Keratinocyte (primary cell): Measurements from ENCODE around the gene EFNB3. TPM values are rescaled to one million over a fixed set of nuclear protein-coding genes. Genes with fewer than 3 reads are reported as not detected.
A peak's percentile ranks its signal among the peaks of the same experiment; 100 is the strongest.

ENCODE experiments used
- DNase-seq: peaks from one replicate; pipeline ENCODE4 v3.0.0-alpha.2; 2011; ENCODE audit warnings: low read depth, missing footprints, low spot score
- FAIRE-seq: peaks from 2 replicates; lab custom pipeline; 2011; peaks lifted over from hg19 to GRCh38; lab: Jason Lieb, UNC
- H2AFZ ChIP-seq: 2 replicates; pipeline ENCODE4 v1.6.0; 2012; ENCODE audit warnings: low read length, control low read depth, inconsistent platforms; ENCODE audit not compliant: control insufficient read depth
- H3K27ac ChIP-seq: 2 replicates; pipeline ENCODE4 v1.5.1; 2011; ENCODE audit warnings: low read length; ENCODE audit not compliant: control insufficient read depth, insufficient read depth
- H3K27me3 ChIP-seq: 3 replicates; pipeline ENCODE4 v1.6.0; 2011; ENCODE audit warnings: low read length; ENCODE audit not compliant: control insufficient read depth, insufficient read depth; ENCODE audit errors: extremely low read depth
- H3K36me3 ChIP-seq, 2 experiments: 2 replicates in 1 of 2; 3 replicates in 1 of 2; pipeline ENCODE4 v1.5.1; 2011; ENCODE audit warnings: low read length in 2 of 2, mild to moderate bottlenecking in 1 of 2; ENCODE audit not compliant: control insufficient read depth in 2 of 2, insufficient read depth in 2 of 2; ENCODE audit errors: extremely low read depth in 1 of 2
- H3K4me1 ChIP-seq: 3 replicates; pipeline ENCODE4 v1.5.1; 2011; ENCODE audit warnings: low read length; ENCODE audit not compliant: control insufficient read depth, insufficient read depth; ENCODE audit errors: extremely low read depth
- H3K4me2 ChIP-seq: 3 replicates; pipeline ENCODE4 v1.6.0; 2011; ENCODE audit warnings: low read depth, low read length; ENCODE audit not compliant: control insufficient read depth, insufficient read depth; ENCODE audit errors: extremely low read depth
- H3K4me3 ChIP-seq, 3 experiments: fragments of 200-600 bp in 1 of 3; sonication (generic) in 1 of 3; 2 replicates in 2 of 3; 3 replicates in 1 of 3; pipeline ENCODE4 v1.5.1; 2011 to 2016; ENCODE audit warnings: low read length in 3 of 3, mild to moderate bottlenecking in 3 of 3, control low read depth in 2 of 3, inconsistent platforms in 1 of 3, low read depth in 1 of 3, mixed read lengths in 1 of 3, mixed run types in 1 of 3, moderate library complexity in 1 of 3; ENCODE audit not compliant: control insufficient read depth in 2 of 3, insufficient read depth in 2 of 3; ENCODE audit errors: extremely low read depth in 1 of 3
- H3K79me2 ChIP-seq: 2 replicates; pipeline ENCODE4 v1.6.0; 2012; ENCODE audit warnings: low read length; ENCODE audit not compliant: control insufficient read depth, insufficient read depth
- H3K9ac ChIP-seq: 3 replicates; pipeline ENCODE4 v1.6.0; 2011; ENCODE audit warnings: low read length; ENCODE audit not compliant: control insufficient read depth, insufficient read depth; ENCODE audit errors: extremely low read depth
- H3K9me1 ChIP-seq: 3 replicates; pipeline ENCODE4 v1.6.0; 2011; ENCODE audit warnings: low read length; ENCODE audit not compliant: control insufficient read depth, insufficient read depth; ENCODE audit errors: extremely low read depth
- H3K9me3 ChIP-seq: 2 replicates; pipeline ENCODE4 v1.5.1; 2012; ENCODE audit warnings: low read depth, low read length; ENCODE audit not compliant: control insufficient read depth
- H4K20me1 ChIP-seq: 3 replicates; pipeline ENCODE4 v1.6.0; 2011; ENCODE audit warnings: low read length; ENCODE audit not compliant: control insufficient read depth, insufficient read depth; ENCODE audit errors: extremely low read depth
- CTCF ChIP-seq, 3 experiments: IDR thresholded peaks in 1 of 3; conservative IDR thresholded peaks in 1 of 3; optimal IDR thresholded peaks in 1 of 3; 2 replicates in 2 of 3; 3 replicates in 1 of 3; pipeline versions ENCODE3 to v1.5.1; 2011; ENCODE audit warnings: low read length in 3 of 3, mild to moderate bottlenecking in 3 of 3, moderate library complexity in 2 of 3, control low read depth in 1 of 3, inconsistent platforms in 1 of 3; ENCODE audit not compliant: insufficient read depth in 2 of 3; ENCODE audit errors: extremely low read depth in 1 of 3
- EZH2 ChIP-seq: IDR thresholded peaks from one replicate; pipeline ENCODE4 v1.6.1; 2012; ENCODE audit warnings: inconsistent platforms, mild to moderate bottlenecking, low read length, moderate library complexity
- dilution Hi-C: fragments of 300-500 bp; cut with MboI; formaldehyde crosslinking; loops from one replicate; pipeline ENCODE4 v1.7.0; 2020; ENCODE audit warnings: low sequenced_read_pairs; ENCODE audit not compliant: extremely low pct_ligation_motif_present
- polyA plus RNA-seq, 5 experiments: library from polyadenylated mRNA; depleted of rRNA in 3 of 5; stranded (reverse) in 3 of 5; stranded (forward) in 1 of 5; unstranded in 1 of 5; fragments of >200 nt; gene quantifications; 1 replicate in 1 of 5; 2 replicates in 3 of 5; 3 replicates in 1 of 5; pipeline versions ENCODE4 v1.2.1 to v1.2.3, GENCODE V29; 2011 to 2012; ENCODE audit warnings: missing spikeins in 2 of 5, low read depth in 1 of 5, low replicate concordance in 1 of 5

The EFNB3 gene
- polyA plus RNA-seq, 1 donor (not counting 4 experiments of a cell fraction or from before 2014, with no cell fraction given) = 4.1 TPM

GRCh38 chr17:7677388-7678067 lies 27.5 kb upstream of the EFNB3 start:
- FAIRE-seq = no peak
- dilution Hi-C loops = no loop called here

GRCh38 chr17:7684851-7685532 lies 20.0 kb upstream of the EFNB3 start:
- dilution Hi-C loops = no loop called here
- H3K9me3 ChIP-seq = no peaks in the 10 kb centered on the region
- H3K9ac ChIP-seq = peak overlapping the region; percentile 100
- peaks cover 0 to under 1% of the 10 kb centered on the region in 2 experiments for H3K36me3 ChIP-seq
- no peaks in the 10 kb centered on the region for H3K27me3 ChIP-seq
- H3K4me3 ChIP-seq = peak overlapping the region; percentile 73 to 100 (median 98)
- H2AFZ ChIP-seq = peak overlapping the region; percentile 33
- peak overlapping the region; percentile 97 for H3K27ac ChIP-seq
- peaks cover 54% of the 10 kb centered on the region for H3K79me2 ChIP-seq
- peaks cover 2% of the 10 kb centered on the region for H3K9me1 ChIP-seq
- H4K20me1 ChIP-seq = no peaks in the 10 kb centered on the region
- no peak for FAIRE-seq
- H3K4me1 ChIP-seq = peaks cover 18% of the 10 kb centered on the region
- DNase-seq = no peak
- H3K4me2 ChIP-seq = peak overlapping the region; percentile 99
- TF ChIP-seq EZH2 (no peak), CTCF (optimal IDR thresholded peaks at IDR 0.05 in 1 of 3, IDR thresholded peaks at IDR 0.05 in 1 of 3, conservative IDR thresholded peaks at IDR 0.05 in 1 of 3; ENCODE audit: extremely low read depth in 1 of 3, insufficient read depth in 2 of 3, low read length in 3 of 3) (no peak)

More at GRCh38 chr17:7677388-7678067, 27.5 kb upstream of the EFNB3 start:
- peaks cover 7% of the 10 kb centered on the region for H3K79me2 ChIP-seq
- no peak overlapping the region for H3K9ac ChIP-seq
- no peaks in the 10 kb centered on the region for H3K4me1 ChIP-seq
- no peaks in the 10 kb centered on the region for H3K9me1 ChIP-seq
- H3K27ac ChIP-seq = no peak overlapping the region
- peaks cover 3% of the 10 kb centered on the region for H3K9me3 ChIP-seq
- H3K36me3 ChIP-seq = peaks cover 14 to 16% of the 10 kb centered on the region in 2 experiments
- no peak for TF ChIP-seq EZH2
- TF ChIP-seq CTCF (optimal IDR thresholded peaks at IDR 0.05 in 1 of 3, IDR thresholded peaks at IDR 0.05 in 1 of 3, conservative IDR thresholded peaks at IDR 0.05 in 1 of 3; ENCODE audit: extremely low read depth in 1 of 3, insufficient read depth in 2 of 3, low read length in 3 of 3) = no peak
- H3K4me3 ChIP-seq = no peak overlapping the region
- no peak overlapping the region for H3K4me2 ChIP-seq
- no peak for DNase-seq
- H3K27me3 ChIP-seq = no peaks in the 10 kb centered on the region
- H4K20me1 ChIP-seq = no peaks in the 10 kb centered on the region
- no peak overlapping the region for H2AFZ ChIP-seq
